Endodermal cell (in vitro differentiated cells): ENCODE data around the gene OSBPL7. TPM values are rescaled to one million over a fixed set of nuclear protein-coding genes. Genes with fewer than 3 reads are reported as not detected.

Source experiments
- DNase-seq: peaks from one replicate; pipeline ENCODE4 v3.0.0-alpha.2; 2017
- H3K27ac ChIP-seq: 2 replicates; pipeline ENCODE4 v1.5.1; 2013; ENCODE audit warnings: mild to moderate bottlenecking, low read depth, low read length, moderate library complexity
- H3K27me3 ChIP-seq: 2 replicates; pipeline ENCODE4 v1.6.1; 2013; ENCODE audit warnings: mild to moderate bottlenecking, low read length, moderate library complexity; ENCODE audit not compliant: insufficient read depth, control insufficient read depth, poor library complexity, severe bottlenecking
- H3K36me3 ChIP-seq: 2 replicates; pipeline ENCODE4 v1.7.0; 2013; ENCODE audit warnings: mild to moderate bottlenecking, low read length, moderate library complexity; ENCODE audit not compliant: control insufficient read depth, insufficient read depth
- H3K4me1 ChIP-seq: one replicate; pipeline ENCODE4 v1.7.0; 2013; ENCODE audit warnings: low read length; ENCODE audit not compliant: control insufficient read depth, insufficient read depth
- H3K4me3 ChIP-seq: 2 replicates; pipeline ENCODE4 v1.5.1; 2013; ENCODE audit warnings: mild to moderate bottlenecking, low read length, moderate library complexity
- H3K9ac ChIP-seq: 2 replicates; pipeline ENCODE4 v1.6.1; 2013; ENCODE audit warnings: mild to moderate bottlenecking, low read length, moderate library complexity; ENCODE audit not compliant: poor library complexity, severe bottlenecking; ENCODE audit errors: extremely low read depth
- H3K9me3 ChIP-seq: 2 replicates; pipeline ENCODE4 v1.6.1; 2013; ENCODE audit warnings: mild to moderate bottlenecking, low read length, moderate library complexity; ENCODE audit not compliant: control insufficient read depth
- H3K27ac Mint-ChIP-seq: 2 replicates; pipeline ENCODE4 v1.8.0; 2020; ENCODE audit warnings: mixed read lengths
- H3K27me3 Mint-ChIP-seq: 2 replicates; pipeline ENCODE4 v1.8.0; 2021; ENCODE audit warnings: mild to moderate bottlenecking, mixed read lengths; ENCODE audit not compliant: insufficient read depth
- H3K36me3 Mint-ChIP-seq: 2 replicates; pipeline ENCODE4 v1.8.0; 2020; ENCODE audit warnings: low read depth, mixed read lengths
- H3K4me1 Mint-ChIP-seq: 2 replicates; pipeline ENCODE4 v1.8.0; 2020; ENCODE audit warnings: mixed read lengths
- H3K4me3 Mint-ChIP-seq: 2 replicates; pipeline ENCODE4 v1.8.0; 2020; ENCODE audit warnings: mild to moderate bottlenecking, moderate library complexity, mixed read lengths
- H3K9me3 Mint-ChIP-seq: 2 replicates; pipeline ENCODE4 v1.8.0; 2020; ENCODE audit warnings: mild to moderate bottlenecking, mixed read lengths
- CTCF ChIP-seq: fragments of 200-600 bp; sonication (generic); conservative IDR thresholded peaks from 2 replicates; pipeline ENCODE4 v1.5.0; 2021; ENCODE audit warnings: antibody characterized with exemption, mild to moderate bottlenecking
- WGBS, 2 experiments: methylation state at CpG; one replicate each; pipeline versions ENCODE4 v1.1.5 to v1.1.7; 2013; ENCODE audit warnings: missing lambda C conversion rate in 2 of 2, mixed read lengths in 1 of 2; ENCODE audit not compliant: insufficient coverage in 1 of 2, insufficient read length in 1 of 2; 5-methylcytosine and 5-hydroxymethylcytosine counted together
- total RNA-seq, 2 donors: library from RNA; stranded (reverse); fragmentation: NEBNext Ultra II Directional in 1 of 2; extraction: Animal tissue kit (Norgen Biotek cat#: 25700) in 1 of 2; gene quantifications; 2 replicates in 1 of 2; 3 replicates in 1 of 2; pipeline ENCODE4 v1.2.1, GENCODE V29; 2021

Gene OSBPL7
- total RNA-seq, 2 donors from 2014 or later: 11.4 to 15.5 TPM

- WGBS, 2 experiments: 76 to 78% methylated on average over 4 to 5 of the region's 7 CpGs
Measured at GRCh38 chr17:47811709-47812108, 9.9 kb downstream of the OSBPL7 start.

GRCh38 chr17:47810901-47811635 lies 10.5 kb downstream of the OSBPL7 start:
- WGBS, 2 experiments: 80 to 94% methylated on average over 3 to 9 of the region's 9 CpGs
- Mint-ChIP-seq H3K36me3 (peaks cover 25% of the 10 kb centered on the region), H3K27me3 (no peaks in the 10 kb centered on the region), H3K4me1 (peaks cover 2% of the 10 kb centered on the region), H3K4me3 (no peak overlapping the region), H3K9me3 (no peaks in the 10 kb centered on the region), H3K27ac (peak overlapping the region; percentile 13)
- Histone ChIP-seq H3K27me3 (no peaks in the 10 kb centered on the region), H3K27ac (no peak overlapping the region), H3K4me1 (no peaks in the 10 kb centered on the region), H3K36me3 (peaks cover 15% of the 10 kb centered on the region), H3K4me3 (no peak overlapping the region), H3K9me3 (no peaks in the 10 kb centered on the region), H3K9ac (no peak overlapping the region)
- peak; percentile 39 for DNase-seq
- TF ChIP-seq CTCF: no peak

More at GRCh38 chr17:47811709-47812108, 9.9 kb downstream of the OSBPL7 start:
- TF ChIP-seq CTCF: no peak
- H3K36me3 Mint-ChIP-seq: peaks cover 27% of the 10 kb centered on the region
- no peaks in the 10 kb centered on the region for H3K9me3 ChIP-seq
- no peak overlapping the region for H3K27ac ChIP-seq
- no peak overlapping the region for H3K9ac ChIP-seq
- H3K4me3 Mint-ChIP-seq: no peak overlapping the region
- no peaks in the 10 kb centered on the region for H3K27me3 ChIP-seq
- H3K27ac Mint-ChIP-seq: no peak overlapping the region
- peaks cover 2% of the 10 kb centered on the region for H3K4me1 Mint-ChIP-seq
- no peak for DNase-seq
- no peaks in the 10 kb centered on the region for H3K9me3 Mint-ChIP-seq
- no peak overlapping the region for H3K4me3 ChIP-seq
- H3K4me1 ChIP-seq: no peaks in the 10 kb centered on the region
- H3K36me3 ChIP-seq: peaks cover 16% of the 10 kb centered on the region
- H3K27me3 Mint-ChIP-seq: no peaks in the 10 kb centered on the region

- no peak overlapping the region for H3K4me3 ChIP-seq
- H3K9ac ChIP-seq: no peak overlapping the region
- H3K27me3 ChIP-seq: no peaks in the 10 kb centered on the region
- H3K9me3 Mint-ChIP-seq: no peaks in the 10 kb centered on the region
- H3K27ac Mint-ChIP-seq: peak overlapping the region; percentile 13
- H3K36me3 Mint-ChIP-seq: peaks cover 17% of the 10 kb centered on the region
- no peak overlapping the region for H3K27ac ChIP-seq
- peaks cover 15% of the 10 kb centered on the region for H3K36me3 ChIP-seq
- DNase-seq: peak; percentile 88
- peaks cover 2% of the 10 kb centered on the region for H3K4me1 Mint-ChIP-seq
- H3K27me3 Mint-ChIP-seq: no peaks in the 10 kb centered on the region
- no peaks in the 10 kb centered on the region for H3K4me1 ChIP-seq
- no peak overlapping the region for H3K4me3 Mint-ChIP-seq
- WGBS, 2 experiments: 73 to 74% methylated on average over 6 to 10 of the region's 10 CpGs
- no peak for TF ChIP-seq CTCF
- no peaks in the 10 kb centered on the region for H3K9me3 ChIP-seq
Measured at GRCh38 chr17:47810200-47810821, 11.3 kb downstream of the OSBPL7 start.
